Fibroblast of lung (primary cell): ENCODE data around the gene UQCRH.
"Not testable (repeated sequence)": the region's sequence is repeated elsewhere in the genome, so short reads cannot be mapped to it uniquely, and the experiment has no call there.

ENCODE experiments used
- EZH2 ChIP-seq: IDR thresholded peaks from 2 replicates; pipeline ENCODE4 v1.5.1; 2012; ENCODE audit warnings: low read length, control low read depth, mild to moderate bottlenecking; ENCODE audit errors: missing control alignments
- TF ChIP-seq, protein P1 (sequence below), 2 donors: IDR thresholded peaks in 1 of 2; conservative IDR thresholded peaks in 1 of 2; 1 replicate in 1 of 2; 2 replicates in 1 of 2; pipeline ENCODE4 v1.5.1; 2011 to 2012; ENCODE audit warnings: low read length in 2 of 2, control low read depth in 1 of 2, inconsistent platforms in 1 of 2, low read depth in 1 of 2, mild to moderate bottlenecking in 1 of 2

DNA sequence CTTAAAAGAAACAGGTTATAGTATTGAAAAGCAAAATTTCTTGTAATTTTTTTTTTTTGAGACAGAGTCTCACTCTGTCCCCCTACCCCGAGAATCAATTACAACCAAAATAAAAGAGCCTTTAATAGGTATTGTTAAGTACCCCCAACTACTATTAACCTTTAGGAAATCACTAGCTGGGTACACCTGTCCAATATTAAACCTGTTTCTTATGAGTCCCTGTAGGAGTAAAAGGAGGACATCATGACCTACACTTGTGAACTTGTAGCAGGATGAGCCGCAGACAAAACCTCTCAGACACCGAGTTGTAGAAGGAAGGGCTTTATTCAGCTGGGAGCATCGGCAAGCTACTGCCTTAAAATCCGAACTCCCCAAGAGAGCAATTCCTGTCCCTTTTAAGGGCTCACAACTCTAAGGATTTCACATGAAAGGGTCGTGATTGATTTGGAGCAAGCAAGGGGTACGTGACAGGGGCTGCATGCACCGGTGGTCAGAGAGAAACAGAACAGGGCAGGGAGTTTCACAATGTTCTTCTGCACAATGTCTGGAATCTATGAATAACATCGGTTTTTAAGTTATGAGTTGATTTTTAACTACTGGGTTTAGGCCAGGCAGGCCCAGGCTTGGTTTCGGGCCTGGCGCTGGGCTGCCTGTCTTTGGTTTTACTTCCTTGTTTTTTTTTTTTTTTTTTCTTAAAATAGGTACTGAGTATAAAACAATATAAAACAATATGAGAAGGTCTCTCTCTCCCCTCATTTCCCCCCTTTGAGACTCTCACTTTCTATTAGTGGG, 22.0 kb downstream of the UQCRH start:
- TF ChIP-seq, protein P1, sequence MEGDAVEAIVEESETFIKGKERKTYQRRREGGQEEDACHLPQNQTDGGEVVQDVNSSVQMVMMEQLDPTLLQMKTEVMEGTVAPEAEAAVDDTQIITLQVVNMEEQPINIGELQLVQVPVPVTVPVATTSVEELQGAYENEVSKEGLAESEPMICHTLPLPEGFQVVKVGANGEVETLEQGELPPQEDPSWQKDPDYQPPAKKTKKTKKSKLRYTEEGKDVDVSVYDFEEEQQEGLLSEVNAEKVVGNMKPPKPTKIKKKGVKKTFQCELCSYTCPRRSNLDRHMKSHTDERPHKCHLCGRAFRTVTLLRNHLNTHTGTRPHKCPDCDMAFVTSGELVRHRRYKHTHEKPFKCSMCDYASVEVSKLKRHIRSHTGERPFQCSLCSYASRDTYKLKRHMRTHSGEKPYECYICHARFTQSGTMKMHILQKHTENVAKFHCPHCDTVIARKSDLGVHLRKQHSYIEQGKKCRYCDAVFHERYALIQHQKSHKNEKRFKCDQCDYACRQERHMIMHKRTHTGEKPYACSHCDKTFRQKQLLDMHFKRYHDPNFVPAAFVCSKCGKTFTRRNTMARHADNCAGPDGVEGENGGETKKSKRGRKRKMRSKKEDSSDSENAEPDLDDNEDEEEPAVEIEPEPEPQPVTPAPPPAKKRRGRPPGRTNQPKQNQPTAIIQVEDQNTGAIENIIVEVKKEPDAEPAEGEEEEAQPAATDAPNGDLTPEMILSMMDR (conservative IDR thresholded peaks at IDR 0.05 in 1 of 2, IDR thresholded peaks at IDR 0.05 in 1 of 2; ENCODE audit: low read depth in 1 of 2, low read length in 2 of 2) = not testable (repeated sequence)
- not testable (repeated sequence) for TF ChIP-seq EZH2
